AG08395 (cell line): ENCODE data around the gene ADGRE2.
"Not testable (repeated sequence)": the region's sequence is repeated elsewhere in the genome, so short reads cannot be mapped to it uniquely, and the experiment has no call there.

Source experiments
- DNase-seq: peaks from one replicate; pipeline ENCODE4 v3.0.0; 2012; ENCODE audit warnings: mixed read lengths, low spot score

The ADGRE2 gene

GRCh38 chr19:14779151-14779550 lies 791 bp upstream of the ADGRE2 start:
- DNase-seq, result no peak

- DNase-seq, result not testable (repeated sequence)
These were observed 715 bp downstream of the ADGRE2 start for GRCh38 chr19:14777645-14778044.

- DNase-seq, result no peak
These were observed 2.3 kb downstream of the ADGRE2 start for GRCh38 chr19:14775869-14776586.

GRCh38 chr19:14775326-14775725 lies 3.0 kb downstream of the ADGRE2 start:
- DNase-seq, result not testable (repeated sequence)

GRCh38 chr19:14774373-14774772 lies 4.0 kb downstream of the ADGRE2 start:
- no peak for DNase-seq

- DNase-seq, result not testable (repeated sequence)
These were observed 4.6 kb downstream of the ADGRE2 start for GRCh38 chr19:14773722-14774121.

GRCh38 chr19:14772995-14773394 lies 5.4 kb downstream of the ADGRE2 start:
- no peak for DNase-seq

- DNase-seq, result no peak
These were observed 5.9 kb downstream of the ADGRE2 start for GRCh38 chr19:14772467-14772866.

GRCh38 chr19:14770944-14771839 lies 7.2 kb downstream of the ADGRE2 start:
- DNase-seq, result no peak

- no peak for DNase-seq
These were observed 8.2 kb downstream of the ADGRE2 start for GRCh38 chr19:14770136-14770535.

- DNase-seq, result no peak
These were observed 9.2 kb downstream of the ADGRE2 start for GRCh38 chr19:14769201-14769600.

- DNase-seq, result no peak
These were observed 10.4 kb downstream of the ADGRE2 start for GRCh38 chr19:14768001-14768400.

GRCh38 chr19:14767466-14767971 lies 10.8 kb downstream of the ADGRE2 start:
- no peak for DNase-seq

- not testable (repeated sequence) for DNase-seq
These were observed 12.5 kb downstream of the ADGRE2 start for GRCh38 chr19:14765841-14766240.

GRCh38 chr19:14765403-14765802 lies 13.0 kb downstream of the ADGRE2 start:
- not testable (repeated sequence) for DNase-seq

GRCh38 chr19:14764401-14764800 lies 14.0 kb downstream of the ADGRE2 start:
- no peak for DNase-seq

- DNase-seq, result no peak
These were observed 14.7 kb downstream of the ADGRE2 start for GRCh38 chr19:14763497-14764145.

GRCh38 chr19:14762111-14762510 lies 16.2 kb downstream of the ADGRE2 start:
- DNase-seq, result no peak

GRCh38 chr19:14761607-14762006 lies 16.8 kb downstream of the ADGRE2 start:
- DNase-seq, result no peak

- DNase-seq, result no peak
These were observed 19.5 kb downstream of the ADGRE2 start for GRCh38 chr19:14758816-14759215.

GRCh38 chr19:14748601-14749000 lies 29.8 kb downstream of the ADGRE2 start:
- no peak for DNase-seq

- no peak for DNase-seq
These were observed 31.5 kb downstream of the ADGRE2 start for GRCh38 chr19:14746886-14747285.
